Activated CD4-positive, alpha-beta T cell treated with anti-CD3 and anti-CD28 coated beads, Interleukin-10, Interleukin-2, amounts not matched to agents 100 ng/mL and 50 ng/mL, durations not matched to agents 16 hours and 8 hours (primary cell): ENCODE data around the gene RCC2.
"Not testable (repeated sequence)": the region's sequence is repeated elsewhere in the genome, so short reads cannot be mapped to it uniquely, and the experiment has no call there.

Source experiments
- DNase-seq: peaks from one replicate; pipeline ENCODE4 v3.0.0-alpha.2; 2020

RCC2 gene

GRCh38 chr1:17416389-17416788 is 23.1 kb downstream of the RCC2 start:
- no peak for DNase-seq

- DNase-seq, result no peak
Measured at GRCh38 chr1:17414022-17414421, 25.5 kb downstream of the RCC2 start.

DNA sequence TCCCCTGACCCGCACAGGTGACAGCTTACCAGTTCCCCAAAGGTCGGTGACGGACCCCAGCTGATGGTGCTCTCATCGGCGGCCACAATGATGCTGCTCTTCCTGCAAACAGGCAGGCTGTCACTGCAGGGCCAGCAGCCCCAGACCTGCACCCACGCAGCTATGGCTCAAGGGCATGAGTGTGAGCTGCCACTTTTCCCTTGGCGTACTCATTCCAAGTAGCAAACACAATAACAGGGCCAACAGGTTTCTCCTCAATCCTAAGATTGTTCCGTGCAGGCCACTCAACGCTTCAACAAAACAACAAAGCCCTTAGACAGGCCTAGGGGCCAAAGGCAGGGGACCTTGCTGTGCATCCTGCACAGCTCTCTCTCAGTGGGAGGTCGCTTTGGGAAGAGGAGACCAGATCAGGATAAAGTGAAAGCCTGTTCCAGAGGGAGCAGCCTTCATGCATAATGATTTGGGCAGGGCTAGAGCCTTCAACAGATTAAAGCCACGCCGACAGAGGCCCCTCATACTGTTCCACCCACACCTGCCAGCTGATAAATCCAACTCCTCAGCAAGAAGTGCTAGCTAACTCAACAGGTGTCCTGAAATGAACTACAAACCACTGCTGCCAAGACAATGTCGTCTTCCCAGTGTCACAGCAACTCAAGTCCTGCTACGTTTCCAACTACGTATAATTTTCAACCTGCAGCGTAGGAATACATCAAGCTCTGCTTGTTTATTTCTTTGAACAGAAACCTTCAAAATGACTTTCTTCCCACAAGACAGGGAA is 27.2 kb downstream of the RCC2 start:
- no peak for DNase-seq

DNA sequence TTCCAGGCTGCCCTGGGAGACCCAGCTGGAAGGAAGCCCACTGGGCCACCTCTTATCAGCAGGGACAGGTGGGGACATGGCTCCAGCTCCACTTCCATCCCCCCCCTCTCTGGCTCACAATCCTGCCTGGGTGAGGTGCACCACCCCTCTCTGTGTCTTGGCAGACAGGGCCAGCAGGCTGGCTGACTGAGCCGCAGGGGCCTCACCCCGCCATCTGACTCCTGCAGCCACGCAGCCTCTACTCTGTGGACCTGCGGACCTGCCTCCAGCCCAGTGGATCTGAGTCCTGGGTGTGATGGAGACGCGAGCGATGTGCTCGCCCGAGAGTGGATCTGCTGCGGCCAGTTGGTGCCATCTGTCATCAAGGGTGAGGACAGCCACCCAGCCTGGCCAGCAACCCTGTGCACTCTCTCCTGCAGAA is 30.1 kb downstream of the RCC2 start:
- DNase-seq, result no peak

- not testable (repeated sequence) for DNase-seq
Measured at GRCh38 chr1:17407786-17408514, 31.5 kb downstream of the RCC2 start.

GRCh38 chr1:17406760-17407475 is 32.6 kb downstream of the RCC2 start:
- DNase-seq, result not testable (repeated sequence)

DNA sequence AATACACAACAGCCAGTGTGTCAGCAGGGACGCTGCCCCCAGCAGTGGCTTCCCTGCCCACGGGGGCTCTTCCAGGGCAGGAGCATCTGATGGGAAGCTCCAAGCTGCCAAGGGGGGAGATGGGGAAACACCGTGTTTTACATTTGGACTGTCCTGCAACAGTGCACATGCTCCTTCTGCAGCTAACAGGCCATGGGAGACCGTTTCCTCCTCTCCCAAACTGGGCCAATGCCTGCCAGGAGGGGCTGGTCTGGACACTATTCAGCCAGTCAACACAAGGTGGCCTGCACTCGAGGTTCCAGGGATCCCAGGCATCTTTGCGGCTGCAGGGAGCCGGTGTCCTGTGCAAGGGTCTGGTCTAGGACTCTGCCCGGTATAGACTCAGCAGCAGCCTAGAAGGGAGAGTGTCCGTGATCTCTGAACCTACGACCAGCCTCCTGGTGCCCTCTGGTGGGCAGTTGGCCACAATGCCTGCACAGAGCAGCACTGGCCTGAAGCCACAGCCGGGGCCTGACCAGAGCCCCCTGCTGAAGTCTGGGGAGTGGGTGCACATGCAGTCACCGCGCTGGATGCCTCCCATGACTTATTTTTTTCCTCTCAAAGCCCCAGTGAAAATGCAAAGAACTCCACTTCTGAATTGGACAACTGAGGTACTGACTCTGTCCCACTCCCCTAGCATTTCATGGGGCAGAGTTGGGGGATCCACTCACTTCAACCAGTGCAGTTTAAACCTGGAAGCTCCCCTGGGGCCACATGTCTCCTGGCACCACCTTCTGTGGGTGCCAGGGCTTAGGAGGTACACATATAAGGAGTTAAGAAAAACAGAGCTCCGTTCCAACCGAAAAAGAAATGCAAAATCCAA is 33.3 kb downstream of the RCC2 start:
- peak; percentile 42 for DNase-seq

DNA sequence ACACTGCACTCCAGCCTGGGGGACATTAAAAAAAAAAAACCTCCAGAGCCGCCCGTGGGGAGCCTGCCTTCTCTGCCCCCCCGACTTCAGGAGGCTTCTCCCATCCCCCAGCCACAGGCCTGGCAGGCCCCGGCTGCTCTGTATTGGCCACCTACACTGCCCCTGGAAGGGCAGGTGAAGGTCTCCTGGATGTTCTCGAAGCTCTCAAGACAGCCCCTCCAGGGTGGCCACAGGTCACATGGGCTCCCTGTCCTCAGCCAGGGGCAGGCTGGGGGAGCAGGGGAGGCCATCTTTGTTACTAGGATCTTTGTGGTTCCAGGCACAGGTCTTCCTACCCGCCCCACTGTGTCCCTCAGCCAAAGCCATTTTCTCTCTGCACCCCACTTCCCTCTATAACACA is 34.7 kb downstream of the RCC2 start:
- no peak for DNase-seq

GRCh38 chr1:17404034-17404684 is 35.3 kb downstream of the RCC2 start:
- DNase-seq, result no peak

DNA sequence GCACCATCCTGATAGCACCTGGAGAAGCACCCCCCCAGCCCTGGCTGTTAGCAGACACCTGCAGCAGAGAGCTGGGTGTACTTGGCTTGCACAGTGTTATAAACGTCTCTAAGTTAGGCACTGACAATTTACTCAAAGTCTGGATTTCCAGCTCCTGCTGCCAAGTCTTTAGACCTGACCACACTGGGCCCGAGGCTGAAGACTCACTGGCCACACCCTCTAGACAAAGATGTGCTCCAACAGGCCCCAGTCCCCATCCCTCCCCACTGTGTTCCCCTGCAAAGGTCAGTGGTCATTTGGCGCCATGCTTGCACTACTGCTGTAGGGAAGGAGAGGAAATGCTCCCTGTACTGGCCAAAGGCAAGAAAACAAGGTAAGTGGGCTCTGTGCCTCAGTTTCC is 36.4 kb downstream of the RCC2 start:
- DNase-seq, result no peak

GRCh38 chr1:17401841-17402240 is 37.6 kb downstream of the RCC2 start:
- DNase-seq, result no peak

DNA sequence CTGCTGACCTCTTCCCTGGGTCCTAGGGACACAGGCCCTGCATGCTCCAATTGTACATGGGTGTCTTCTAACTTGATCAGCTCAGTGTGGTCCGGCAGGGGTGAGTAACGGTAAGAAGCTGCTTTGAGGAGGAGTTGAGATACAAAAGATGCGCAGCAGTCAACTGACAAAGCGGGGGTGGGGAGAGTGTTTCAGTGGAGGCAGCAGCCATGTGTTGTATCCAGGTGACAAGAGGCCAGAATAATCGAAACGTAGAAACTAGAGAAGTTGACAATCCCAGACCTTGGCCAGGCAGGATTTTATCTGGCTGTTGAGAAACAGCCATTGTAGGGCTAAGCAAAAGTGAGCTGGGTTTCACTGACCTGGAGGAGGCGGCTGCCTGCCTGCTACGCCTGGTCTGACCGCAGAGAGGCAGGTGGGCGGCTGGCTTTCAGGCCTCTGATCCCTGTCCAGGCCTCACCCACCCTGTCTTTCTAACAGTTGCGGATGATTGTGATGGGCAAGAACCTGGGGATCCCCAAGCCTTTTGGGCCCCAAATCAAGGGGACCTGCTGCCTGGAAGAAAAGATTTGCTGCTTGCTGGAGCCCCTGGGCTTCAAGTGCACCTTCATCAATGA is 38.6 kb downstream of the RCC2 start:
- DNase-seq, result no peak

DNA sequence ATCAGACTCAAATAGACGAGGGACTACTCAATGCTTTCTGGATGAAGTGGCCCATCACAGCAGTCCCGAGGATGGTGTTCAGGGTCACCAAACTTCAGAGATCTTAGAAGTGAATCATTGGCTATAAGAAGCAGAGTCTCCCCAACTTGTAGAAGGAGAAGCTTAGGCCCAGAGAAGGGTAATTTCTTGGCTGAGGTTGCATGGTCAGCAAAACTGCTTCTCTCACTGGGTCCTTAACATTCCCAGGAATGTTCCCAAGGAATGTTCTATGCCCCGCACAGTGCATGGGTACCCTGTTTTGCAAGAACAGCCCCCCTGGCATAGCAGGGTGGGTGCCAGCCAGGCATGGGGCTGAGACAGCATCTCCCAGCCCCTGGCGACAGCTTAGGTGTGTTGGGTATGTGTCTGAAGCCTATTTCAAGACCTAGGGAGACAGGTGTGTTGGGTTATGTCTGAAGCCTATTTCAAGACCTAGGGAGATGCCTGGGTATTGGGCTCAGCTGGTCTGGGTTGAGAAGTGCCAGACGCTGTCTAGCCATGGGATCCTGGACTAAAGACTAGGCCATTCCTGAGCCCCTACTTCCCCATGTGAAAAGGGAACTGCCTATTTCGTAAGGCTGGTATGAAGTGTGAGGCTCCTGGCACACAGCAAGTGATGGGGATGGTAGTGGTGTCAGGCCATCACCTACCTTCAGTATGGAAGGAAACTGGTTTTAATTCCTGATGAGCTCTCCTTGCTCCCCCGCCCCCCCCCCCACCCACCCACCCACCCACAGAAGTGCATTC is 41.4 kb downstream of the RCC2 start:
- no peak for DNase-seq

DNA sequence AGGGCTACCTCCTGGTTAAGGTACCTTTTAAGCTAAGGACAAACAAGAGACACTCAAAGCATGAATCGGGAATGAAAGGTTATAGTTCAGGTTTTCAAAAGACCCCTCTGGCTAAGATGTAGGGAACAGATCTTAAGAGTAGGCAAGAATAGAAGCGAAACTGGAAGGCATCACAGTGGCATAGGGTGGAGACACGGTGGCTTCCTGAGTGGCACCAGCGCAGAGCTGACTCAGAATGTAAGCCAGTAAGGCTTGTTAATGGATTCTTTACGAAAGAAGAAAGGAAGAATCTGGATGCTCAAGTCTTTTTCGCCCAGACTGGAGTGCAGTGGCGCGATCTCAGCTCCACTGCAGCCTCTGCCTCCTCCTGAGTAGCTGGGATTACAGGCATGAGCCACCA is 46.2 kb downstream of the RCC2 start:
- DNase-seq, result peak; percentile 13

- DNase-seq, result no peak
Measured at GRCh38 chr1:17392199-17392740, 47.2 kb downstream of the RCC2 start.

DNA sequence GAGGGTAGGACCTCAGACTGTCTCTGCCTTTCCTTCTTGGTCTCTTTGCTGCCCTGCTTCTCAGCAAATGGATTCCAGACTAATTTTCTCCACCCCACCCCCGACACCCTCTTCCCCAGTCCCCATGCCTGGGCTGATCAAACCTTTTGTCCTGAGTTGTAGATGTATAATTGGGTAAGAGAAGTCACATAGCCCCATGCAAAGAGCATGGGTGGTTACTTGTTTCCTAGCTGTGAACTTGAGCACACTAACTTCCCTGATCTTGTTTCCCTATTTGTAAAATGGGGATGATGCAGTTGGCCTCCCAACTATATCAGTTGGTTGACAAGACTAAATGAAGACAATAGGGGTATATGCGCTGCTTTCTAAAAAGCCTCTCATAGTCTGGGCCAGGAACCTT is 58.3 kb downstream of the RCC2 start:
- DNase-seq, result no peak

GRCh38 chr1:17377325-17377953 is 62.0 kb downstream of the RCC2 start:
- no peak for DNase-seq

DNA sequence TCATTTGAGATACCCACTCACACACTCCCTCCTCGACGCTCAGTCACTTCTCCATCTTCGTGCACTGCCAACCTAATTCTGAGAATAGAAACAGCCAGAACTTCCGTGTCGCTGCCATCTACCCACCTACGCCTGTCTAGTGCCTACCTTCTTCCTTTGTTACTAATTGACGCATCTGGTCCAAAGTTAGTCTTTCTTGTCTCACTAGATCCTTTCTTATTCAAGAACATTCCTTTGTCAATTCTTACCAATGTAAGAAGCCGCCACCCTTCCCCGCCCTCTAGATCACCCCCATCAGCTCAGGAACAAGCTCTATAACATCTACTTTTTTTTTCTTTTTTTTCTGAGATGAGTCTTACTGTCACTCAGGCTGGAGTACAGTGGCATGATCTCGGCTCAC is 63.8 kb downstream of the RCC2 start:
- no peak for DNase-seq

- DNase-seq, result no peak
Measured at GRCh38 chr1:17372955-17373354, 66.5 kb downstream of the RCC2 start.

- no peak for DNase-seq
Measured at GRCh38 chr1:17371896-17372295, 67.6 kb downstream of the RCC2 start, which contains the start of gene PADI6. Gene PADI6 (plus strand): TSS chr1:17372196. CDS start chr1:17372246, 50 bp downstream.
